Activated CD8-positive, alpha-beta memory T cell treated with anti-CD3 and anti-CD28 coated beads for 1 hour (primary cell): Measurements from ENCODE around the gene AGAP2.
"Not testable (repeated sequence)": the region's sequence is repeated elsewhere in the genome, so short reads cannot be mapped to it uniquely, and the experiment has no call there.

Experiments used
- DNase-seq, 2 donors: peaks; one replicate each; pipeline ENCODE4 v3.0.0-alpha.2; 2020; ENCODE audit warnings: low read depth in 1 of 2; ENCODE audit errors: extremely low read depth in 1 of 2

AGAP2 gene

GRCh38 chr12:57707250-57707649, 31.3 kb downstream of the AGAP2 start:
- no peak for DNase-seq

- no peak for DNase-seq
Observed at GRCh38 chr12:57700317-57700716, 38.2 kb downstream of the AGAP2 start.

- DNase-seq = no peak
Observed at GRCh38 chr12:57698414-57698813, 40.1 kb downstream of the AGAP2 start.

- DNase-seq = no peak
Observed at GRCh38 chr12:57697076-57697475, 41.5 kb downstream of the AGAP2 start.

GRCh38 chr12:57695770-57696432, 42.6 kb downstream of the AGAP2 start:
- DNase-seq = no peak

- peak in 1 of 2 donors; percentile 8 for DNase-seq
Observed at GRCh38 chr12:57694459-57695019, 44.0 kb downstream of the AGAP2 start.

GRCh38 chr12:57693659-57694458, 44.7 kb downstream of the AGAP2 start, which contains the start of gene OS9:
TSS of gene OS9 (plus strand) at chr12:57694132. CDS start at chr12:57694162, 30 bp downstream.
- peak; percentile 85 to 93 for DNase-seq

GRCh38 chr12:57693317-57693658, 45.3 kb downstream of the AGAP2 start:
- DNase-seq = no peak

GRCh38 chr12:57692500-57692899, 46.0 kb downstream of the AGAP2 start:
- DNase-seq = no peak

GRCh38 chr12:57688931-57689330, 49.6 kb downstream of the AGAP2 start:
- no peak for DNase-seq

GRCh38 chr12:57687862-57688261, 50.7 kb downstream of the AGAP2 start:
- no peak for DNase-seq

GRCh38 chr12:57679697-57680096, 58.8 kb downstream of the AGAP2 start:
- DNase-seq = no peak

GRCh38 chr12:57677947-57678346, 60.6 kb downstream of the AGAP2 start:
- DNase-seq = not testable (repeated sequence)

- no peak for DNase-seq
Observed at GRCh38 chr12:57674691-57675090, 63.9 kb downstream of the AGAP2 start.
